A549 (cell line): Measurements from ENCODE around the gene PLPP3.

ENCODE experiments used
- CBX2 ChIP-seq: fragments of 200-600 bp; sonication (generic); IDR thresholded peaks from 2 replicates; pipeline ENCODE4 v1.6.1; 2016; ENCODE audit warnings: low read depth, mild to moderate bottlenecking, borderline replicate concordance
- CHD4 ChIP-seq: fragments of 200-600 bp; sonication (generic); IDR thresholded peaks from 2 replicates; pipeline ENCODE4 v1.6.1; 2016; ENCODE audit warnings: antibody characterized with exemption, mild to moderate bottlenecking, borderline replicate concordance
- EHMT2 ChIP-seq: fragments of 200-600 bp; sonication (generic); IDR thresholded peaks from 2 replicates; pipeline ENCODE4 v1.6.1; 2016; ENCODE audit warnings: antibody characterized with exemption, low read depth, mild to moderate bottlenecking, moderate library complexity
- FOSL2 ChIP-seq, 2 experiments: fragments of 450-650 bp in 1 of 2; fragments of >200 bp in 1 of 2; sonication (Bioruptor Twin) in 1 of 2; formaldehyde crosslinking; IDR thresholded peaks; 2 replicates each; pipeline versions ENCODE4 v1.5.0 to v1.6.1; 2016 to 2020; ENCODE audit warnings: mild to moderate bottlenecking in 1 of 2, moderate library complexity in 1 of 2
- JUN ChIP-seq, 2 experiments: fragments of >200 bp; sonication (Bioruptor Twin); formaldehyde crosslinking; IDR thresholded peaks; 2 replicates in 1 of 2; 3 replicates in 1 of 2; pipeline ENCODE4 v1.6.1; 2016 to 2017
- KDM5A ChIP-seq: fragments of 200-600 bp; sonication (generic); IDR thresholded peaks from 2 replicates; pipeline ENCODE4 v1.6.1; 2016; ENCODE audit warnings: antibody characterized with exemption, mild to moderate bottlenecking
- MYC ChIP-seq: IDR thresholded peaks from 2 replicates; pipeline ENCODE4 v1.6.1; 2012; ENCODE audit warnings: mild to moderate bottlenecking, inconsistent platforms, low read length, improper control_type of control experiment, borderline replicate concordance
- POLR2A ChIP-seq: IDR thresholded peaks from 2 replicates; pipeline ENCODE4 v1.6.1; 2012; ENCODE audit warnings: mild to moderate bottlenecking, low read length
- RCOR1 ChIP-seq: fragments of 150-350 bp; IDR thresholded peaks from 2 replicates; pipeline ENCODE4 v1.6.1; 2014; ENCODE audit warnings: antibody characterized with exemption, low read length, low read depth
- TF ChIP-seq, protein P1 (sequence below): fragments of 200-600 bp; sonication (generic); IDR thresholded peaks from 2 replicates; pipeline ENCODE4 v1.6.1; 2016; ENCODE audit warnings: antibody characterized with exemption, mild to moderate bottlenecking, moderate library complexity
- TF ChIP-seq, protein P2 (sequence below): fragments of >200 bp; sonication (Bioruptor Twin); formaldehyde crosslinking; IDR thresholded peaks from 3 replicates; pipeline ENCODE4 v1.5.1; 2016
- TF ChIP-seq, protein P3 (sequence below): IDR thresholded peaks from 2 replicates; pipeline ENCODE4 v1.6.1; 2012
- TF ChIP-seq, protein P4 (sequence below): IDR thresholded peaks from 2 replicates; pipeline ENCODE4 v1.6.1; 2012

DNA sequence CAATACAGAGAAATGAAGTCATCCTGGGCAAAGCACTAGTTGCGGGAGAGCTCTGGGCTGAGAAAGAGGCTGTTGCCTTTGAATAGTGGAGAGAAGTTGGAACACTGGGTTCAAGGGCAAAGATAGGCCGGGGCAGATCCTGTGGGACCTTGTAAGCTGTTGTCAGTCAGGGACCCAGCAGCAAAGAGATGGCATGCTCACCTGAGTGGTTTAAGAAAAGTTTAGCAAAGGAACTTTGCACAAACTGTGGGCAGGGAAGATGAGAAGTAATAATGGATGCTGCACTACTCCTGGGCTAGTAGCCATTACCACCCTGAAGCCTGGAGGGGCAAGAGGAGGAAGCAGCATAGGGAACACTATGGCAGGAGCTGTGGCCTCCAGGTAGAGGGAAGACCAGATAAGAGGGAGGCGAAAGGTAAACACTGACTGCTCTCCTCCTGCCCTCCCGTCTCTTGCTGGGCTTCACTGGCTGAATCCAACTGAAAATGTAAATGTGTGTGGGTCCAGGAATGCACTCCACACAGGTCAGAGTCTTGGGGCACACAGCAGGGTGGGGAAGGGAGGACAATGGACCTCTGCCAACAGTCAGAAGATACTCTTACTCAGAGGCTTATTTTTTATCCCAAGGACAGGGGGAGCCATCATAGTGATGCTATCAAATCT is 129.2 kb downstream of the PLPP3 start:
- TF ChIP-seq KDM5A (no peak), POLR2A (no peak), MYC (no peak), CBX2 (no peak), FOSL2 (IDR thresholded peaks at IDR 0.05) (no peak), FOSL2 (CRISPR knock-in tag; IDR thresholded peaks at IDR 0.05) (no peak), JUN (IDR thresholded peaks at IDR 0.05) (no peak), RCOR1 (no peak), EHMT2 (no peak), CHD4 (no peak)
- TF ChIP-seq, protein P1, sequence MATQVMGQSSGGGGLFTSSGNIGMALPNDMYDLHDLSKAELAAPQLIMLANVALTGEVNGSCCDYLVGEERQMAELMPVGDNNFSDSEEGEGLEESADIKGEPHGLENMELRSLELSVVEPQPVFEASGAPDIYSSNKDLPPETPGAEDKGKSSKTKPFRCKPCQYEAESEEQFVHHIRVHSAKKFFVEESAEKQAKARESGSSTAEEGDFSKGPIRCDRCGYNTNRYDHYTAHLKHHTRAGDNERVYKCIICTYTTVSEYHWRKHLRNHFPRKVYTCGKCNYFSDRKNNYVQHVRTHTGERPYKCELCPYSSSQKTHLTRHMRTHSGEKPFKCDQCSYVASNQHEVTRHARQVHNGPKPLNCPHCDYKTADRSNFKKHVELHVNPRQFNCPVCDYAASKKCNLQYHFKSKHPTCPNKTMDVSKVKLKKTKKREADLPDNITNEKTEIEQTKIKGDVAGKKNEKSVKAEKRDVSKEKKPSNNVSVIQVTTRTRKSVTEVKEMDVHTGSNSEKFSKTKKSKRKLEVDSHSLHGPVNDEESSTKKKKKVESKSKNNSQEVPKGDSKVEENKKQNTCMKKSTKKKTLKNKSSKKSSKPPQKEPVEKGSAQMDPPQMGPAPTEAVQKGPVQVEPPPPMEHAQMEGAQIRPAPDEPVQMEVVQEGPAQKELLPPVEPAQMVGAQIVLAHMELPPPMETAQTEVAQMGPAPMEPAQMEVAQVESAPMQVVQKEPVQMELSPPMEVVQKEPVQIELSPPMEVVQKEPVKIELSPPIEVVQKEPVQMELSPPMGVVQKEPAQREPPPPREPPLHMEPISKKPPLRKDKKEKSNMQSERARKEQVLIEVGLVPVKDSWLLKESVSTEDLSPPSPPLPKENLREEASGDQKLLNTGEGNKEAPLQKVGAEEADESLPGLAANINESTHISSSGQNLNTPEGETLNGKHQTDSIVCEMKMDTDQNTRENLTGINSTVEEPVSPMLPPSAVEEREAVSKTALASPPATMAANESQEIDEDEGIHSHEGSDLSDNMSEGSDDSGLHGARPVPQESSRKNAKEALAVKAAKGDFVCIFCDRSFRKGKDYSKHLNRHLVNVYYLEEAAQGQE, result no peak
- TF ChIP-seq, protein P2, sequence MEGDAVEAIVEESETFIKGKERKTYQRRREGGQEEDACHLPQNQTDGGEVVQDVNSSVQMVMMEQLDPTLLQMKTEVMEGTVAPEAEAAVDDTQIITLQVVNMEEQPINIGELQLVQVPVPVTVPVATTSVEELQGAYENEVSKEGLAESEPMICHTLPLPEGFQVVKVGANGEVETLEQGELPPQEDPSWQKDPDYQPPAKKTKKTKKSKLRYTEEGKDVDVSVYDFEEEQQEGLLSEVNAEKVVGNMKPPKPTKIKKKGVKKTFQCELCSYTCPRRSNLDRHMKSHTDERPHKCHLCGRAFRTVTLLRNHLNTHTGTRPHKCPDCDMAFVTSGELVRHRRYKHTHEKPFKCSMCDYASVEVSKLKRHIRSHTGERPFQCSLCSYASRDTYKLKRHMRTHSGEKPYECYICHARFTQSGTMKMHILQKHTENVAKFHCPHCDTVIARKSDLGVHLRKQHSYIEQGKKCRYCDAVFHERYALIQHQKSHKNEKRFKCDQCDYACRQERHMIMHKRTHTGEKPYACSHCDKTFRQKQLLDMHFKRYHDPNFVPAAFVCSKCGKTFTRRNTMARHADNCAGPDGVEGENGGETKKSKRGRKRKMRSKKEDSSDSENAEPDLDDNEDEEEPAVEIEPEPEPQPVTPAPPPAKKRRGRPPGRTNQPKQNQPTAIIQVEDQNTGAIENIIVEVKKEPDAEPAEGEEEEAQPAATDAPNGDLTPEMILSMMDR, result no peak
- TF ChIP-seq, protein P3, sequence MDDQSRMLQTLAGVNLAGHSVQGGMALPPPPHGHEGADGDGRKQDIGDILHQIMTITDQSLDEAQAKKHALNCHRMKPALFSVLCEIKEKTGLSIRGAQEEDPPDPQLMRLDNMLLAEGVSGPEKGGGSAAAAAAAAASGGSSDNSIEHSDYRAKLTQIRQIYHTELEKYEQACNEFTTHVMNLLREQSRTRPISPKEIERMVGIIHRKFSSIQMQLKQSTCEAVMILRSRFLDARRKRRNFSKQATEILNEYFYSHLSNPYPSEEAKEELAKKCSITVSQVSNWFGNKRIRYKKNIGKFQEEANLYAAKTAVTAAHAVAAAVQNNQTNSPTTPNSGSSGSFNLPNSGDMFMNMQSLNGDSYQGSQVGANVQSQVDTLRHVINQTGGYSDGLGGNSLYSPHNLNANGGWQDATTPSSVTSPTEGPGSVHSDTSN, result no peak
- TF ChIP-seq, protein P4, sequence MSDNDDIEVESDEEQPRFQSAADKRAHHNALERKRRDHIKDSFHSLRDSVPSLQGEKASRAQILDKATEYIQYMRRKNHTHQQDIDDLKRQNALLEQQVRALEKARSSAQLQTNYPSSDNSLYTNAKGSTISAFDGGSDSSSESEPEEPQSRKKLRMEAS, result no peak
